Activated CD4-positive, CD25-positive, alpha-beta regulatory T cell (primary cell): ENCODE measurements around the gene SPACA4.
"Not testable (repeated sequence)": the region's sequence is repeated elsewhere in the genome, so short reads cannot be mapped to it uniquely, and the experiment has no call there.

Experiments
- DNase-seq, 4 experiments: peaks; one replicate each; lab custom pipeline; 2025; lab: John Stamatoyannopoulos, UW

SPACA4 gene

GRCh38 chr19:48606463-48607358, at the start of gene SPACA4:
Gene SPACA4, plus strand, starts transcription at chr19:48606742. Its CDS starts 237 bp downstream, at chr19:48606979.
- DNase-seq = no peak

- no peak for DNase-seq
Measured at GRCh38 chr19:48556825-48557224, 49.7 kb upstream of the SPACA4 start.

- DNase-seq = no peak
Measured at GRCh38 chr19:48558018-48558684, 48.4 kb upstream of the SPACA4 start.

- no peak for DNase-seq
Measured at GRCh38 chr19:48560095-48560530, 46.4 kb upstream of the SPACA4 start.

GRCh38 chr19:48561412-48561811, 45.1 kb upstream of the SPACA4 start:
- DNase-seq = no peak

- DNase-seq = no peak
Measured at GRCh38 chr19:48565090-48565489, 41.5 kb upstream of the SPACA4 start.

- no peak for DNase-seq
Measured at GRCh38 chr19:48568345-48568886, 38.1 kb upstream of the SPACA4 start.

- DNase-seq = no peak
Measured at GRCh38 chr19:48569814-48570213, 36.7 kb upstream of the SPACA4 start.

- DNase-seq = no peak
Measured at GRCh38 chr19:48571378-48572162, 35.0 kb upstream of the SPACA4 start.

GRCh38 chr19:48573163-48573505, 33.4 kb upstream of the SPACA4 start:
- no peak for DNase-seq

GRCh38 chr19:48575931-48576622, 30.5 kb upstream of the SPACA4 start:
- DNase-seq = no peak

GRCh38 chr19:48577908-48578307, 28.6 kb upstream of the SPACA4 start:
- DNase-seq = not testable (repeated sequence)

- DNase-seq = no peak
Measured at GRCh38 chr19:48578891-48579290, 27.7 kb upstream of the SPACA4 start.

GRCh38 chr19:48582168-48582567, 24.4 kb upstream of the SPACA4 start:
- no peak for DNase-seq

- DNase-seq = no peak
Measured at GRCh38 chr19:48587387-48587786, 19.2 kb upstream of the SPACA4 start.

GRCh38 chr19:48588670-48589401, 17.7 kb upstream of the SPACA4 start:
- DNase-seq = peak; percentile 78 to 83 (median 83)

- DNase-seq = no peak
Measured at GRCh38 chr19:48591021-48591420, 15.5 kb upstream of the SPACA4 start.

GRCh38 chr19:48595171-48595570, 11.4 kb upstream of the SPACA4 start:
- no peak for DNase-seq

GRCh38 chr19:48595833-48596232, 10.7 kb upstream of the SPACA4 start:
- DNase-seq = no peak

GRCh38 chr19:48596237-48596636, 10.3 kb upstream of the SPACA4 start:
- no peak for DNase-seq
